ENCODE results near the gene KLHDC8B.

Gene KLHDC8B

GRCh38 chr3:49134471-49135265, 36.7 kb upstream of the KLHDC8B start:
- no peaks in the 10 kb centered on the region for H3K9me2 ChIP-seq (replicated peaks; ENCODE audit: insufficient read depth, low read length)
- H3F3A ChIP-seq (ENCODE audit: insufficient read depth, low read length), result no peaks in the 10 kb centered on the region
- H3K4me1 ChIP-seq (ENCODE audit: low read length), result no peaks in the 10 kb centered on the region
- H3K36me3 ChIP-seq (replicated peaks; ENCODE audit: insufficient read depth, low read length), result no peaks in the 10 kb centered on the region
- H3K79me2 ChIP-seq (ENCODE audit: low read length), result no peaks in the 10 kb centered on the region
- H3K27me3 ChIP-seq (replicated peaks; ENCODE audit: insufficient read depth, low read length), result no peaks in the 10 kb centered on the region
- no peak overlapping the region for H3K27ac ChIP-seq (ENCODE audit: low read length)
- no peak for DNase-seq
- H3K9ac ChIP-seq (ENCODE audit: low read length), result no peak overlapping the region
- H3K4me2 ChIP-seq (ENCODE audit: low read depth, low read length), result no peak overlapping the region
- H3K9me3 ChIP-seq (replicated peaks; ENCODE audit: insufficient read depth, low read length), result no peaks in the 10 kb centered on the region
- no peak overlapping the region for H3K4me3 ChIP-seq (ENCODE audit: low read length)
- H4K20me1 ChIP-seq (ENCODE audit: insufficient read depth, low read length), result no peaks in the 10 kb centered on the region
- H2AFZ ChIP-seq (ENCODE audit: low read length), result no peak overlapping the region
- TF ChIP-seq EZH2 (optimal IDR thresholded peaks at IDR 0.05; ENCODE audit: low read depth, low read length) (no peak), CTCF (IDR thresholded peaks at IDR 0.05; ENCODE audit: low read length) (no peak), EZH2phosphoT487 (IDR thresholded peaks at IDR 0.05; ENCODE audit: low read length) (no peak)

- Histone ChIP-seq H4K20me1 (ENCODE audit: insufficient read depth, low read length) (no peaks in the 10 kb centered on the region), H3K9me3 (replicated peaks; ENCODE audit: insufficient read depth, low read length) (no peaks in the 10 kb centered on the region), H3K9ac (ENCODE audit: low read length) (no peak overlapping the region), H3K9me2 (replicated peaks; ENCODE audit: insufficient read depth, low read length) (no peaks in the 10 kb centered on the region), H3K79me2 (ENCODE audit: low read length) (no peaks in the 10 kb centered on the region), H3K4me3 (ENCODE audit: low read length) (no peak overlapping the region), H3K27ac (ENCODE audit: low read length) (no peak overlapping the region), H2AFZ (ENCODE audit: low read length) (no peak overlapping the region), H3F3A (ENCODE audit: insufficient read depth, low read length) (no peaks in the 10 kb centered on the region), H3K27me3 (replicated peaks; ENCODE audit: insufficient read depth, low read length) (no peaks in the 10 kb centered on the region; the same call in 1 of the 2 replicates), H3K4me1 (ENCODE audit: low read length) (no peaks in the 10 kb centered on the region), H3K36me3 (replicated peaks; ENCODE audit: insufficient read depth, low read length) (no peaks in the 10 kb centered on the region), H3K4me2 (ENCODE audit: low read depth, low read length) (no peak overlapping the region)
- no peak for DNase-seq
- TF ChIP-seq CTCF (IDR thresholded peaks at IDR 0.05; ENCODE audit: low read length) (no peak), EZH2 (optimal IDR thresholded peaks at IDR 0.05; ENCODE audit: low read depth, low read length) (no peak), EZH2phosphoT487 (IDR thresholded peaks at IDR 0.05; ENCODE audit: low read length) (no peak)
These were observed 35.9 kb upstream of the KLHDC8B start for GRCh38 chr3:49135499-49135898.

GRCh38 chr3:49140080-49140479, 31.3 kb upstream of the KLHDC8B start:
- no peaks in the 10 kb centered on the region for H3K9me3 ChIP-seq (replicated peaks; ENCODE audit: insufficient read depth, low read length)
- no peaks in the 10 kb centered on the region for H3F3A ChIP-seq (ENCODE audit: insufficient read depth, low read length)
- no peak overlapping the region for H3K4me2 ChIP-seq (ENCODE audit: low read depth, low read length)
- H3K4me1 ChIP-seq (ENCODE audit: low read length), result no peaks in the 10 kb centered on the region
- TF ChIP-seq CTCF (IDR thresholded peaks at IDR 0.05; ENCODE audit: low read length), result no peak
- no peak for TF ChIP-seq EZH2phosphoT487 (IDR thresholded peaks at IDR 0.05; ENCODE audit: low read length)
- H3K4me3 ChIP-seq (ENCODE audit: low read length), result no peak overlapping the region
- no peak overlapping the region for H3K27ac ChIP-seq (ENCODE audit: low read length)
- H2AFZ ChIP-seq (ENCODE audit: low read length), result no peak overlapping the region
- no peaks in the 10 kb centered on the region for H3K9me2 ChIP-seq (replicated peaks; ENCODE audit: insufficient read depth, low read length)
- no peak for DNase-seq
- H3K36me3 ChIP-seq (replicated peaks; ENCODE audit: insufficient read depth, low read length), result no peaks in the 10 kb centered on the region
- H3K9ac ChIP-seq (ENCODE audit: low read length), result no peak overlapping the region
- H3K79me2 ChIP-seq (ENCODE audit: low read length), result no peaks in the 10 kb centered on the region
- no peaks in the 10 kb centered on the region for H4K20me1 ChIP-seq (ENCODE audit: insufficient read depth, low read length)
- H3K27me3 ChIP-seq (replicated peaks; ENCODE audit: insufficient read depth, low read length), result no peaks in the 10 kb centered on the region; the same call in 1 of the 2 replicates

Measured in MM.1S (cell line).